Measurements from ENCODE around the gene ADAMTSL1.

The ADAMTSL1 gene

GRCh38 chr9:18451406-18451805, 22.5 kb upstream of the ADAMTSL1 start:
- no peak for TF ChIP-seq GABPA (IDR thresholded peaks at IDR 0.05; ENCODE audit: low read depth)
- no peak for TF ChIP-seq SPI1 (IDR thresholded peaks at IDR 0.05; ENCODE audit: borderline replicate concordance, low read depth)
- TF ChIP-seq REST (IDR thresholded peaks at IDR 0.05; ENCODE audit: insufficient replicate concordance, low read depth): no peak
- TF ChIP-seq CTCF (IDR thresholded peaks at IDR 0.05; ENCODE audit: insufficient read depth, low read length): no peak
- TF ChIP-seq POLR2AphosphoS5 (IDR thresholded peaks at IDR 0.05; ENCODE audit: low read depth): no peak
- H3K4me3 ChIP-seq (replicated peaks; ENCODE audit: insufficient read depth, low read length): no peak overlapping the region
- no peak for DNase-seq (ENCODE audit: low read depth in 1 of 2, low spot score in 1 of 2)
- no peaks in the 10 kb centered on the region for H3K27me3 ChIP-seq (ENCODE audit: insufficient read depth, poor library complexity, severe bottlenecking)
- H3K27ac ChIP-seq (replicated peaks): no peak overlapping the region

GRCh38 chr9:18452276-18452675, 21.7 kb upstream of the ADAMTSL1 start:
- H3K27ac ChIP-seq (replicated peaks): no peak overlapping the region
- no peak for TF ChIP-seq CTCF (IDR thresholded peaks at IDR 0.05; ENCODE audit: insufficient read depth, low read length)
- no peak for TF ChIP-seq GABPA (IDR thresholded peaks at IDR 0.05; ENCODE audit: low read depth)
- no peak for TF ChIP-seq SPI1 (IDR thresholded peaks at IDR 0.05; ENCODE audit: borderline replicate concordance, low read depth)
- TF ChIP-seq REST (IDR thresholded peaks at IDR 0.05; ENCODE audit: insufficient replicate concordance, low read depth): no peak
- TF ChIP-seq POLR2AphosphoS5 (IDR thresholded peaks at IDR 0.05; ENCODE audit: low read depth): no peak
- no peaks in the 10 kb centered on the region for H3K27me3 ChIP-seq (ENCODE audit: insufficient read depth, poor library complexity, severe bottlenecking)
- H3K4me3 ChIP-seq (replicated peaks; ENCODE audit: insufficient read depth, low read length): no peak overlapping the region
- no peak for DNase-seq (ENCODE audit: low read depth in 1 of 2, low spot score in 1 of 2)

- no peak overlapping the region for H3K27ac ChIP-seq (replicated peaks)
- DNase-seq (ENCODE audit: low read depth in 1 of 2, low spot score in 1 of 2): no peak
- no peaks in the 10 kb centered on the region for H3K27me3 ChIP-seq (ENCODE audit: insufficient read depth, poor library complexity, severe bottlenecking)
- TF ChIP-seq CTCF (IDR thresholded peaks at IDR 0.05; ENCODE audit: insufficient read depth, low read length) (no peak), REST (IDR thresholded peaks at IDR 0.05; ENCODE audit: insufficient replicate concordance, low read depth) (no peak), POLR2AphosphoS5 (IDR thresholded peaks at IDR 0.05; ENCODE audit: low read depth) (no peak), SPI1 (IDR thresholded peaks at IDR 0.05; ENCODE audit: borderline replicate concordance, low read depth) (no peak), GABPA (IDR thresholded peaks at IDR 0.05; ENCODE audit: low read depth) (no peak)
- H3K4me3 ChIP-seq (replicated peaks; ENCODE audit: insufficient read depth, low read length): no peak overlapping the region
Observed at GRCh38 chr9:18456624-18457237, 17.2 kb upstream of the ADAMTSL1 start.

Data from HL-60 (cell line).